GM19397 (cell line): Measurements from ENCODE around the gene PXDN.

Source experiments
- ATAC-seq: cut with Tn5 transposase; IDR thresholded peaks from one replicate; pipeline ENCODE4 v1.9.1; 2021; ENCODE audit warnings: mild to moderate bottlenecking, moderate library complexity; ENCODE audit not compliant: unreplicated experiment

PXDN gene

GRCh38 chr2:1603059-1603458 lies 141.3 kb downstream of the PXDN start:
- ATAC-seq = no peak

- no peak for ATAC-seq
Measured at GRCh38 chr2:1602278-1603010, 141.9 kb downstream of the PXDN start.

- no peak for ATAC-seq
Measured at GRCh38 chr2:1601471-1602277, 142.6 kb downstream of the PXDN start.

GRCh38 chr2:1601067-1601412 lies 143.3 kb downstream of the PXDN start:
- no peak for ATAC-seq

- ATAC-seq = no peak
Measured at GRCh38 chr2:1600191-1601066, 143.9 kb downstream of the PXDN start.

GRCh38 chr2:1599301-1600085 lies 144.8 kb downstream of the PXDN start:
- no peak for ATAC-seq

GRCh38 chr2:1598800-1599199 lies 145.5 kb downstream of the PXDN start:
- no peak for ATAC-seq

- no peak for ATAC-seq
Measured at GRCh38 chr2:1598041-1598710, 146.1 kb downstream of the PXDN start.

- no peak for ATAC-seq
Measured at GRCh38 chr2:1595274-1595673, 149.0 kb downstream of the PXDN start.

GRCh38 chr2:1594373-1595171 lies 149.7 kb downstream of the PXDN start:
- no peak for ATAC-seq

- no peak for ATAC-seq
Measured at GRCh38 chr2:1594123-1594372, 150.3 kb downstream of the PXDN start.

- ATAC-seq = no peak
Measured at GRCh38 chr2:1593371-1594122, 150.8 kb downstream of the PXDN start.

- no peak for ATAC-seq
Measured at GRCh38 chr2:1591978-1592907, 152.1 kb downstream of the PXDN start.

GRCh38 chr2:1591461-1591770 lies 152.9 kb downstream of the PXDN start:
- no peak for ATAC-seq

- ATAC-seq = no peak
Measured at GRCh38 chr2:1590596-1591460, 153.5 kb downstream of the PXDN start.

GRCh38 chr2:1588978-1589621 lies 155.2 kb downstream of the PXDN start:
- ATAC-seq = no peak
